Cardiac muscle cell (in vitro differentiated cells and primary cell): ENCODE measurements around the gene RASGRP2. TPM values are rescaled to one million over a fixed set of nuclear protein-coding genes. Genes with fewer than 3 reads are reported as not detected.
A peak's percentile ranks its signal among the peaks of the same experiment; 100 is the strongest.

Source experiments
- DNase-seq, 2 donors: peaks; one replicate each; pipeline versions ENCODE4 v3.0.0 to v3.0.0-alpha.2; 2010 to 2017; ENCODE audit warnings: low read depth in 1 of 2, low spot score in 1 of 2
- H3K27ac ChIP-seq: fragments of 200-600 bp; sonication (generic); 2 replicates; pipeline ENCODE4 v1.5.1; 2016
- H3K27me3 ChIP-seq: fragments of 200-600 bp; sonication (generic); 2 replicates; pipeline ENCODE4 v1.6.0; 2016; ENCODE audit warnings: control low read depth
- H3K36me3 ChIP-seq: fragments of 200-600 bp; sonication (generic); 2 replicates; pipeline ENCODE4 v1.5.1; 2016; ENCODE audit warnings: control low read depth
- H3K4me1 ChIP-seq: fragments of 200-600 bp; sonication (generic); 2 replicates; pipeline ENCODE4 v1.8.1; 2017; ENCODE audit warnings: low read depth, mild to moderate bottlenecking, mixed run types
- H3K4me3 ChIP-seq: fragments of 200-600 bp; sonication (generic); 2 replicates; pipeline ENCODE4 v1.5.1; 2016; ENCODE audit warnings: mild to moderate bottlenecking
- H3K9me3 ChIP-seq: fragments of 200-600 bp; sonication (generic); 2 replicates; pipeline ENCODE4 v1.5.1; 2017; ENCODE audit warnings: low read depth, mild to moderate bottlenecking, control low read depth
- CTCF ChIP-seq: IDR thresholded peaks from 2 replicates; pipeline ENCODE4 v1.5.1; 2012; ENCODE audit warnings: low read depth, mild to moderate bottlenecking, low read length
- polyA plus RNA-seq: library from polyadenylated mRNA; unstranded; fragments of >200 nt; fragmentation: Nextera tagmentation; extraction: Ambion mirVana; gene quantifications from 2 replicates; pipeline ENCODE4 v1.2.1, GENCODE V29; 2016
- total RNA-seq: library from RNA; depleted of rRNA; stranded (reverse); fragments of >200 nt; gene quantifications from 2 replicates; pipeline ENCODE4 v1.2.3, GENCODE V29; 2016

RASGRP2 gene
- total and polyA plus RNA-seq, 2 experiments from 2014 or later, result 60.8 to 64.0 TPM

GRCh38 chr11:64694821-64695365 is 49.0 kb downstream of the RASGRP2 start:
- Histone ChIP-seq H3K9me3 (no peaks in the 10 kb centered on the region), H3K4me3 (no peak overlapping the region), H3K36me3 (no peaks in the 10 kb centered on the region), H3K27me3 (peaks cover 58% of the 10 kb centered on the region), H3K27ac (no peak overlapping the region), H3K4me1 (no peaks in the 10 kb centered on the region)
- DNase-seq, result peak in 1 of 2 donors; percentile 23
- TF ChIP-seq CTCF, result no peak

GRCh38 chr11:64694026-64694755 is 49.8 kb downstream of the RASGRP2 start:
- Histone ChIP-seq H3K9me3 (no peaks in the 10 kb centered on the region), H3K4me1 (no peaks in the 10 kb centered on the region), H3K27me3 (peaks cover 58% of the 10 kb centered on the region), H3K27ac (no peak overlapping the region), H3K36me3 (no peaks in the 10 kb centered on the region), H3K4me3 (no peak overlapping the region)
- no peak for DNase-seq
- TF ChIP-seq CTCF, result no peak

GRCh38 chr11:64692764-64693331 is 51.1 kb downstream of the RASGRP2 start:
- H3K4me3 ChIP-seq, result no peak overlapping the region
- H3K9me3 ChIP-seq, result no peaks in the 10 kb centered on the region
- H3K4me1 ChIP-seq, result no peaks in the 10 kb centered on the region
- no peak overlapping the region for H3K27ac ChIP-seq
- TF ChIP-seq CTCF, result no peak
- DNase-seq, result no peak
- H3K36me3 ChIP-seq, result no peaks in the 10 kb centered on the region
- peaks cover 58% of the 10 kb centered on the region for H3K27me3 ChIP-seq

- DNase-seq, result no peak
- H3K4me3 ChIP-seq, result no peak overlapping the region
- H3K9me3 ChIP-seq, result no peaks in the 10 kb centered on the region
- no peaks in the 10 kb centered on the region for H3K4me1 ChIP-seq
- H3K27ac ChIP-seq, result no peak overlapping the region
- H3K36me3 ChIP-seq, result no peaks in the 10 kb centered on the region
- no peak for TF ChIP-seq CTCF
- peaks cover 51% of the 10 kb centered on the region for H3K27me3 ChIP-seq
Measured at GRCh38 chr11:64691543-64691942, 52.4 kb downstream of the RASGRP2 start.

GRCh38 chr11:64690235-64690634 is 53.7 kb downstream of the RASGRP2 start:
- Histone ChIP-seq H3K27ac (no peak overlapping the region), H3K27me3 (peaks cover 42% of the 10 kb centered on the region), H3K9me3 (no peaks in the 10 kb centered on the region), H3K4me1 (no peaks in the 10 kb centered on the region), H3K4me3 (no peak overlapping the region), H3K36me3 (no peaks in the 10 kb centered on the region)
- TF ChIP-seq CTCF, result no peak
- no peak for DNase-seq
